ENCODE data around the gene PCGF1.
"Not testable (repeated sequence)": the region's sequence is repeated elsewhere in the genome, so short reads cannot be mapped to it uniquely, and the experiment has no call there.

PCGF1 gene

DNA sequence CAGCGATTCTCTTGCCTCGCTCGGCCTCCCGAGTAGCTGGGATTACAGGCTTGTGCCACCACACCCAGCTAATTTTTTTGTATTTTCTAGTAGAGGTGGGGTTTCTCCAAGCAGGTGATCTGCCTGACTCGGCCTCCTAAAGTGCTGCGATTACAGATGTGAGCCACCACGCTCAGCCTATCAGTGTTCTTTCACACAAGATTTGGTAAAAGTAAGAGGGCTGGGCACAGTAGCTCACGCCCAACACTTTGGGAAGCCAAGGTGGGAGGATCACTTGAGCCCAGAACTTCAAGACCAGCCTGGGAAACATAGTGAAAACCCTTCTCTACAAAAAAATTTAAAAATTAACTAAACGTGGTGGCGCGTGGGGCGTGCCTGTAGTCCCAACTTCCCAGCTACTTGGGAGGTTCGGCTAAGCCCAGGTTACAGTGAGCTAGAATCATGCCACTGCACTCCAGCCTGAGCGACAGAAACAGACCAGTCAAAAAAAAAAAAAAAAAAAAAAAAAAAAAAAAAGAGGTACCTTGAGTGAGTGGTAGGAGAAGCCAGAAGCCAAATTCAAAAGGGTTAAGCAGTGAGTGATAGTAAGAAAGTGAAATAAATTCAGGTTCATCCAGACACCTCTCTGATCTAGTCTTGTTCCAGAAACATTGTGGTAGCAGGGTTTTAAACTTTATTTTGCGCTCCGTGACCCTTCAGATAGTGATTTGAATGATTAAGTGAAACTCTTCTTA lies 36.0 kb downstream of the PCGF1 start:
- no peak for DNase-seq

DNA sequence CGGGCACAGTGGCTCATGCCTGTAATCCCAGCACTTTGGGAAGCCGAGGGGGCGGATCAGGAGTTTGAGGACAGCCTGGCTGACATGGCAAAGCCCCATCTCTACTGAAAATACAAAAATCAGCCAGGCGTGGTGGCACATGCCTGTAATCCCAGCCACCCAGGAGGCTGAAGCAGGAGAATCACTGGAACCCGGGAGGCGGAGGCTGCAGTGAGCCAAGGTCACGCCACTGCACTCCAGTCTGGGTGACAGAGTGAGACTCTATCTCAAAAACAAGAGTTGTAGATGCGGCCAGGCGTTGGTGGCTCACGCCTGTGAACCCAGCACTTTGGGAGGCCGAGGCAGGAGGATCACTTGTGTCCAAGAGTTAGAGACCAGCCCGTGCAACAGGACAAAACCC lies 36.8 kb downstream of the PCGF1 start:
- not testable (repeated sequence) for DNase-seq

DNA sequence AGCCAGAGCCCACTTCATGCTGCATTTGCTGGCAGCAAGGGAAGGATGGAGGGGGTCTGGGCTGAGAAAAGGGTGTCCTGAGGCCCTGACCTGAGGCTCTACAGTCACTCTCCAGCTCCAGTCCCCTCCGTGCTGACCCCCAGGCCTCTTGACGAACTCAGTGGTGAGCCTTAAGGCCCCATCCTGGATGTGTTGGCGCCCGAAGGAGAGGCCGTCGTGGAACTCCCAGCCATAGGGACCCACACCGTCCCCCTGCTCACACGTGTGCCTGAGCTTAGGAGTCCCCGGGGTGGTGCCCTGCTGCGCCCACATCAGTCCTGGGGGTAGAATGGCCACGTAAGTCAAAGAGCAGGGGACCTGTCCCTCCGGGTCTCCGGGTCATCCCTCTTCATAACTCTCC lies 43.1 kb downstream of the PCGF1 start:
- DNase-seq, result no peak

DNA sequence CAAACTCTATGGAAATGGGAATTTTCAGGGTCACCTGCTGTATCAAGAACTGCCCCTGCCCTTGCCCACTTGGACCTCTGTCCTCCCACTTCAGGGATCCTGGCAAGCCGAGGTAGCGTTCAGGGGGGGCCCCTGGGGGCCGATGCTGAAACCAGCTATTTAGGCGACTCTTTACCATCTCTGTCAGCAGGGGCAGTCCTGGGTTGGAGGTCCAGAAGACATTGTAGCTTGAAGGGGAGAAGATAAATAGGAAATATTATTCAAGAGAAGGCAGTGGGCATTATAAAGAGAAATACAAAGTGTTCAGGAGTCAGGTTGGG lies 44.7 kb downstream of the PCGF1 start:
- no peak for DNase-seq

DNA sequence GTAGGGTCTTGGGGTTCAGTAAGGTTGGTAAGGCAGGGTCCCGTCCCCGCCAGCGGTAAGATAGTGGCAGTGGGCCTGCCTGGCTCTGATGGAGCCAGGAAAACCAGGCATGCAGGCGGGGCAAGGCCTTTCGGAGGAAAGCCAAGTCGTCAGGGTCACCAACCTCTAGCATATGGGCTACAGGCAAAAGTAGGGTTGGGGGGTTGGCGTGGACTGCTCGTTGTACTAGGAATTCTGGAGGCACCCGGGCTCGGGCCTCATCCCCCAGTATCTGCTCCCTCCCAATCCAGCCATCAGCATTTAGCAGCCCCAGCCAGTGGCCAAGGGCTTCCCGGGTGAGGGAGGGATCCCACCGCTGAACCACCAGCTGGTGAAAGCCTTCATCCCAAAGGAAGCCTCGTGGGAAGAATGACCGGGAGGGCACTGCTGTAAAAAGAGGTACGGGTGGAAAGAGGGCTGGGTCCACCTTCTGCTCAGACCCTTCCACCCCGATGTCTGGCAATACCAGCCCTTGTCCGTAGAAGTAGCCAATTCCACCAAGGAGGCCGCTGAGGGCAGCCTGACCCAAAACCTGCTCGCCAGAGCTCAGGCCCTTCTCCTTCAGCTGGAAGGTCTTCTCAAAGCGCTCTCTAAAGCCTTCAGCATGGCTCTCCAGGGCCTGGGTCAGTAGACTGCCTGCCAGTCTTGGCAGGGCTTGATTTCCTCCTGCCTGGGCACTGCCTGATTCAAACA lies 45.3 kb downstream of the PCGF1 start:
- no peak for DNase-seq

DNA sequence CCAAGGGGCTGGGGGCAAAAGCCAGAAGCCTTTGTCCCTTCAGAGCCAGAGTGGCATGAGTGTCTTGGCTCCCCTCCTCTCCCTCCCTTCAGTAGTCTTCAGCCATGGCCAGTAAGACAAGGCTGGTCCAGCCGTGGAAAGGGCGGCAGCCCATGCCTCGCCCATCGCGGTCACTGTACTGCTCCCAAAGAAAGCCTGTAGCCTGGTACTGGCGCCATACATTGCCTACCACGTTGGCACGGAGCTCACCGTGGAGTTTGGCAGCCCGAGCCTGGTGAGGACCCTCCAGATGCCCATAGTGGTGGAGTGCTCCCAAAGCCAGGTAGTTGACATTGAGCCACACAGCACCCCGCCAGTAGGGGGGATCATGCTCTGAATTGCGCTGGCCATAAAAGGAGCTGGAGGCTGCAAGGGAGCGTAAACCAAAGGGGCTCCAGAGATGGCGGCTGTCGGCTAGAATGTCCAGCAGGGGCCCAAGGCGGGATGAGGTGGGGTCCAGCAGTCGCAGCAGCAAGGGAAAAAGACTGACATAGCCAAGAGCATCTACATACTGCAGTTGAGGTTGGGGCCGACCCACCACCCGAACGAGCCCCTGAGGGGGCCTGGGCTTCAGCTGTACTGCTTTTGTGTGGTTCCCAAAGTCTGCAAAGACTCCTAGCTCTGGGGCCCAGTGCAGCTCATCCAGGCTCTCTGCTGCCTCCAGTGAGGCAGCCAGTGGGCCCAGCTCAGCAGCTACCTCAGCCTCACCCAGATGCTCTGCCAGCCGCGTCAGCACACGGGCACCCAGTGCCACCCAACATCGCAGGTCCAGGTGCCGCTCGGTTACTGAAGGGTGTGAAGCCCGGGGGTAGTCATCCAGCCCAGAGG lies 46.1 kb downstream of the PCGF1 start:
- no peak for DNase-seq

DNA sequence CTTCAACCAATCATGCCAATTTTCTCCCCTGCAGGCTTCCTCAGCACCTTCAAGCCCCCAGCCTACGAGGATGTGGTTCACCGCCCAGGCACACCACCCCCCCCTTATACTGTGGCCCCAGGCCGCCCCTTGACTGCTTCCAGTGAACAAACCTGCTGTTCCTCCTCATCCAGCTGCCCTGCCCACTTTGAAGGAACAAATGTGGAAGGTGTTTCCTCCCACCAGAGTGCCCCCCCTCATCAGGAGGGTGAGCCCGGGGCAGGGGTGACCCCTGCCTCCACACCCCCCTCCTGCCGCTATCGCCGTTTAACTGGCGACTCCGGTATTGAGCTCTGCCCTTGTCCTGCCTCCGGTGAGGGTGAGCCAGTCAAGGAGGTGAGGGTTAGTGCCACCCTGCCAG lies 47.3 kb downstream of the PCGF1 start:
- DNase-seq, result not testable (repeated sequence)

DNA sequence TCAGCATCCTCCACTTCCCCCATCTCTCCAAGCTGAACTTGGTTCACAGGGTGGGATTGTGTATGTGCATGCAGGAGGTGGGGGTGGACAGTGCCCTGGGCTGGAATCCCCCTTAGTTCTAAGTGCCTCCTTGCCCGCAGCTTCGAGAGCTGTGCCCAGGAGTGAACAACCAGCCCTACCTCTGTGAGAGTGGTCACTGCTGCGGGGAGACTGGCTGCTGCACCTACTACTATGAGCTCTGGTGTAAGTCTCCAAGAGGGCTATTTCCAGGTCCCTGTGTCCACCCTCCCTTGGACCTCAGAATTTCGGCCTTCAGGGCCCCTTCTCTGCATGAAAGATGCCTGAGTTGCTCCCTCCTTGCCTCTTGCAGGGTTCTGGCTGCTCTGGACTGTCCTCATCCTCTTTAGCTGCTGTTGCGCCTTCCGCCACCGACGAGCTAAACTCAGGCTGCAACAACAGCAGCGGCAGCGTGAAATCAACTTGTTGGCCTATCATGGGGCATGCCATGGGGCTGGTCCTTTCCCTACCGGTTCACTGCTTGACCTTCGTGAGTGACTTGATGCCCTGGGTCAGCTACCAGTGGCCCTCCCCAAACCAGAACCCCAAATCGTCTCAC lies 47.9 kb downstream of the PCGF1 start:
- DNase-seq, result not testable (repeated sequence)

DNA sequence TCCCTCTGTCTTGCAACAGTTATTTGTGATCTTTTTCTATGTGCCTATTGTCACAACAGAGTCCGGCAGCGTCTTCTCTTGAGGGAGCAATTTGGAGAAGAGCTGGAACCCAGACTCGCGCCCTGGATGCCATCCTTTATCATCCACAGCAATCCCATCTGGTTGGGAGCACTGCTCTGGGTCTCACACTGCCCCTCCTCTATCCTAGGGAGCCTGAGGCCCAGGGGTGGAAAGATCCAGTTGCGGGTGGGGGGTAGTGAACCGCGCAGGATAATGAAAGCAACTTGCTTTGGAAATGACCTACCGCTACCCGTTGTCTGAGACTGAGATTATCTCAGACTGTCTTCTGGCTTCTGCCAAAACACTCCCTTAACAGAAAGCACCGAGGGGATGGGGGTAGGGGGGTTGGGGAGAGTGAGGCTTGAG lies 48.5 kb downstream of the PCGF1 start:
- DNase-seq, result no peak

DNA sequence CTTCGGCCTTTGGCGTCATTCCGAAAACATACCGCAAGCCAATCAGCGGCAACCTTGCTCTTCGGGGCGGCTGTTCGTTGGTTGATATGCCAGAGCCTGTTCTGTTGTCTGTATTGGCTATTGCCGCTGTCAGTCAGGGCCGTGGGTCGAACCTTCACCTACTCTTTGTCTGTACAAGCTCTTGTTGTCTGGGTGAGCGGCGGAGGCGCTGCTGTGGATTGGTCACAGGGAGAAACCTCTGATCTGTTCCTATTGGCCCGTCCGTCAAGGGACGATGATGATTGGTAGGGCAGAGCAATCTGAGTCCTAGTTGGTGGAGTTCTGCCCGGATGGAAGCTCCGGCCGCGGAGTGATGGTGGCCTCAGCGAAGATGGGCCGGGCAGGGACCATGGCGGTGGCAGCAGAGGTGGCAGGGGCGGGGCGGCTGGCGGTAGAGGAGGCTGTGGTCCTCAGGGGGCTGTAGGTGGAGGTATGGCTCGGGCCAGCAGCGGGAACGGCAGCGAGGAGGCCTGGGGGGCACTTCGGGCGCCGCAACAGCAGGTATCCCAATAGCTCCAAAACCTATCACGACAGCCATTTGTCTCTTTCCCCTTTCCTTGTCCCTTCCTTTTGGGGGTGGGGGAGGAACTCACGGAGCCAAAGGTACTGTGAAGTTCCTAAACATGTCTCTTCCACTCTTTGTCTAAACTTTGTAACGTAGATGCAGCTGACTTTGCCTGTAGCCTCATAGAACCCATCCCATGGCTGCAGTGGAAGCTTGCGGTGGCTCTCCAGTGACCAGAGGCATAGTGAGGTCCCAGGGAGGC lies 49.2 kb downstream of the PCGF1 start, which contains the start of gene WBP1:
Gene WBP1, plus strand, starts transcription at position 307 of the 806 bp plus-strand sequence. Its CDS starts 165 bp downstream, at position 472.
- peak; percentile 100 for DNase-seq

DNA sequence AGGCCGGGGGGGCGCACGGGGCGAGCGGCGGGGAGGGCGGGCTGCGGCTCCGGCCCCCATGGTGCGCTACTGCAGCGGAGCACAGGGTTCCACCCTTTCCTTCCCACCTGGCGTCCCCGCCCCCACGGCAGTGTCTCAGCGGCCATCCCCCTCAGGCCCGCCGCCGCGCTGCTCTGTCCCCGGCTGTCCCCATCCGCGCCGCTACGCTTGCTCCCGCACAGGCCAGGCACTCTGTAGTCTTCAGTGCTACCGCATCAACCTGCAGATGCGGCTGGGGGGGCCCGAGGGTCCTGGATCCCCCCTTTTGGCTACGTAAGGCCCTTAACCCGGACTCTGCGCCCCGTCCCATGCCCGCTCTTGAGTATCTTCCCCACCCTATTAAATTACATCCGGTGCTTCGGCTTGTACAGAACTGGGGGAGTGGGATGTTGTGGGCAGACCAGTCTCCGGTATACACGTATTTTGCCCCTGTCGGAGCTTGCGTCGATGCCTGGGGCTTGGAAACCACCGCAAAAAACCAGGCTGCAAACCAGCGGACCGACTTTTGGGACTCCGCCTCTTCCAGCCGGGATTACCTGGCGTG lies 49.9 kb downstream of the PCGF1 start:
- DNase-seq, result peak; percentile 86

DNA sequence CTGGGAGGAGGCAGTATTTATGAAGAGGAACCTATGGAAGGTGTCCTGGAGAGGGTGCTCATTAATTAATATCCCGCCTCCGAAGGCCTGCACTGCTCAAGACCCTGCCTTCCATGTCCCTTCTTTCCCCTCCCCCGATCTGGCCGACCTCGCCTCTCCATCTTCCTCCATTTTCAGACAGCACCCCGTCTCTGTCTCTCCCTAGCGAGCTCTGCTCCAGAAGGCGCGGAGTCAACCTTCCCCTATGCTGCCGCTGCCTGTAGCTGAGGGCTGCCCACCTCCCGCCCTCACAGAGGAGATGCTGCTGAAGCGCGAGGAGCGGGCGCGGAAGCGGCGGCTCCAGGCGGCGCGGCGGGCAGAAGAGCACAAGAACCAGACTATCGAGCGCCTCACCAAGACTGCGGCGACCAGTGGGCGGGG lies 50.4 kb downstream of the PCGF1 start:
- no peak for DNase-seq
